BJ (cell line): Measurements from ENCODE around the gene BTG4. TPM values are rescaled to one million over a fixed set of nuclear protein-coding genes. Genes with fewer than 3 reads are reported as not detected.

Experiments
- CTCF ChIA-PET: fragments of 350-600 bp; formaldehyde crosslinking; extraction: SDS; loops from one replicate; lab custom pipeline; 2021; ENCODE audit warnings: antibody characterized with exemption, inconsistent platforms; lab: Yijun Ruan, JAX
- POLR2A ChIA-PET: fragments of 300-600 bp; sonication (Branson Sonifier 250); formaldehyde crosslinking; extraction: SDS; loops from one replicate; lab custom pipeline; 2021; ENCODE audit warnings: antibody characterized with exemption; lab: Charles Lee
- DNase-seq: peaks from one replicate; pipeline ENCODE4 v3.0.0-alpha.2; 2011; ENCODE audit warnings: low read depth
- H3K27me3 ChIP-seq: 2 replicates; pipeline ENCODE4 v1.6.0; 2011; ENCODE audit warnings: low read length; ENCODE audit not compliant: control insufficient read depth, insufficient read depth
- H3K36me3 ChIP-seq: 2 replicates; pipeline ENCODE4 v1.5.1; 2011; ENCODE audit warnings: low read length; ENCODE audit not compliant: control insufficient read depth, insufficient read depth
- H3K4me3 ChIP-seq: 2 replicates; pipeline ENCODE4 v1.5.1; 2011; ENCODE audit warnings: low read depth, mild to moderate bottlenecking, control low read depth, low read length
- CTCF ChIP-seq: IDR thresholded peaks from 2 replicates; pipeline ENCODE4 v1.5.1; 2011; ENCODE audit warnings: low read depth, mild to moderate bottlenecking, control low read depth, inconsistent platforms, low read length, moderate library complexity; ENCODE audit not compliant: insufficient read depth
- polyA plus RNA-seq: library from polyadenylated mRNA; depleted of rRNA; stranded (reverse); fragments of >200 nt; gene quantifications from 2 replicates; pipeline ENCODE4 v1.2.3, GENCODE V29; 2011

Gene BTG4
- polyA plus RNA-seq, 1 experiment: not detected

GRCh38 chr11:111494040-111494439 lies 18.1 kb downstream of the BTG4 start:
- CTCF ChIA-PET: interaction anchor here (1.2 kb wide), 1 partner anchor 38 kb away, joined by 3 read pairs; no protein-coding TSS in a partner anchor
- Histone ChIP-seq H3K4me3 (no peak overlapping the region), H3K27me3 (no peaks in the 10 kb centered on the region), H3K36me3 (no peaks in the 10 kb centered on the region)
- POLR2A ChIA-PET: no interaction called here
- no peak for DNase-seq
- no peak for TF ChIP-seq CTCF

- no peak for DNase-seq
- Histone ChIP-seq H3K27me3 (no peaks in the 10 kb centered on the region), H3K4me3 (no peak overlapping the region), H3K36me3 (no peaks in the 10 kb centered on the region)
- ChIA-PET POLR2A (no interaction called here), CTCF (interaction anchor here (0.6 kb wide), 1 partner anchor 16 kb away, joined by 4 read pairs; no protein-coding TSS in a partner anchor)
- TF ChIP-seq CTCF: no peak
Observed at GRCh38 chr11:111490496-111490895, 21.7 kb downstream of the BTG4 start.

- no peaks in the 10 kb centered on the region for H3K27me3 ChIP-seq
- POLR2A ChIA-PET: no interaction called here
- no peak for TF ChIP-seq CTCF
- CTCF ChIA-PET: interaction anchor here (1.2 kb wide), 1 partner anchor 16 kb away, joined by 3 read pairs; no protein-coding TSS in a partner anchor
- no peak for DNase-seq
- no peaks in the 10 kb centered on the region for H3K36me3 ChIP-seq
- H3K4me3 ChIP-seq: no peak overlapping the region
Observed at GRCh38 chr11:111483431-111483830, 28.8 kb downstream of the BTG4 start.

GRCh38 chr11:111479666-111480065 lies 32.5 kb downstream of the BTG4 start:
- ChIA-PET CTCF (interaction anchor here (0.6 to 1.5 kb wide), 3 partner anchors 15 to 84 kb away, joined by 3 to 6 read pairs (median 4); no protein-coding TSS in a partner anchor), POLR2A (no interaction called here)
- DNase-seq: no peak
- H3K36me3 ChIP-seq: no peaks in the 10 kb centered on the region
- no peak overlapping the region for H3K4me3 ChIP-seq
- TF ChIP-seq CTCF: no peak
- H3K27me3 ChIP-seq: no peaks in the 10 kb centered on the region

GRCh38 chr11:111477898-111478297 lies 34.3 kb downstream of the BTG4 start:
- H3K27me3 ChIP-seq: no peaks in the 10 kb centered on the region
- no peak for TF ChIP-seq CTCF
- POLR2A ChIA-PET: no interaction called here

More at GRCh38 chr11:111477898-111478297, 34.3 kb downstream of the BTG4 start:
- CTCF ChIA-PET: interaction anchor here (1.5 kb wide), 1 partner anchor 13 kb away, joined by 6 read pairs; no protein-coding TSS in a partner anchor
- Histone ChIP-seq H3K36me3 (no peaks in the 10 kb centered on the region), H3K4me3 (no peak overlapping the region)
- no peak for DNase-seq
